Stimulated activated CD4-positive, alpha-beta T cell treated with anti-CD3 and anti-CD28 coated beads, Interleukin-12 subunit alpha, Interleukin-12 subunit beta, amount 100 ng/mL, for 4 hours (primary cell): ENCODE results near the gene VIM.
"Not testable (repeated sequence)": the region's sequence is repeated elsewhere in the genome, so short reads cannot be mapped to it uniquely, and the experiment has no call there.

Source experiments
- DNase-seq: peaks from one replicate; pipeline ENCODE4 v3.0.0-alpha.2; 2020

The VIM gene

GRCh38 chr10:17233286-17233991 is 5.4 kb downstream of the VIM start:
- no peak for DNase-seq

- DNase-seq: no peak
Measured at GRCh38 chr10:17234431-17234945, 6.4 kb downstream of the VIM start.

GRCh38 chr10:17235136-17235535 is 7.1 kb downstream of the VIM start:
- DNase-seq: no peak

GRCh38 chr10:17236468-17237148 is 8.6 kb downstream of the VIM start:
- DNase-seq: no peak

GRCh38 chr10:17237149-17237527 is 9.1 kb downstream of the VIM start:
- DNase-seq: no peak

GRCh38 chr10:17237915-17238444 is 9.9 kb downstream of the VIM start:
- DNase-seq: no peak

GRCh38 chr10:17238445-17239291 is 10.6 kb downstream of the VIM start:
- no peak for DNase-seq

- no peak for DNase-seq
Measured at GRCh38 chr10:17239345-17240085, 11.5 kb downstream of the VIM start.

GRCh38 chr10:17240096-17240495 is 12.1 kb downstream of the VIM start:
- no peak for DNase-seq

GRCh38 chr10:17240616-17241015 is 12.6 kb downstream of the VIM start:
- no peak for DNase-seq

GRCh38 chr10:17241611-17242333 is 13.7 kb downstream of the VIM start:
- DNase-seq: no peak

GRCh38 chr10:17244700-17245365 is 16.8 kb downstream of the VIM start:
- no peak for DNase-seq

GRCh38 chr10:17247210-17247609 is 19.2 kb downstream of the VIM start:
- no peak for DNase-seq

- no peak for DNase-seq
Measured at GRCh38 chr10:17248964-17249363, 20.9 kb downstream of the VIM start.

GRCh38 chr10:17249820-17250219 is 21.8 kb downstream of the VIM start:
- no peak for DNase-seq

- DNase-seq: no peak
Measured at GRCh38 chr10:17250736-17251135, 22.7 kb downstream of the VIM start.

- not testable (repeated sequence) for DNase-seq
Measured at GRCh38 chr10:17254543-17255050, 26.6 kb downstream of the VIM start.

GRCh38 chr10:17255512-17255911 is 27.5 kb downstream of the VIM start:
- no peak for DNase-seq

GRCh38 chr10:17256051-17256450 is 28.0 kb downstream of the VIM start:
- DNase-seq: no peak

GRCh38 chr10:17256627-17257026 is 28.6 kb downstream of the VIM start:
- DNase-seq: no peak
